Measurements from ENCODE around the gene CLEC18B.

CLEC18B gene

GRCh38 chr16:74451951-74452758, 30.9 kb upstream of the CLEC18B start:
- TF ChIP-seq EGR1 (IDR thresholded peaks at IDR 0.05) (no peak), REST (IDR thresholded peaks at IDR 0.05; ENCODE audit: low read depth) (no peak), YY1 (IDR thresholded peaks at IDR 0.05; ENCODE audit: low read depth) (no peak), TAF1 (IDR thresholded peaks at IDR 0.05; ENCODE audit: low read depth) (no peak), TCF12 (IDR thresholded peaks at IDR 0.05; ENCODE audit: low read depth) (no peak), CEBPB (IDR thresholded peaks at IDR 0.05) (no peak), NFIC (IDR thresholded peaks at IDR 0.05) (no peak), USF1 (IDR thresholded peaks at IDR 0.05) (no peak), TEAD4 (IDR thresholded peaks at IDR 0.05) (no peak), MAX (IDR thresholded peaks at IDR 0.05) (no peak), EP300 (IDR thresholded peaks at IDR 0.05; ENCODE audit: borderline replicate concordance) (no peak), RAD21 (IDR thresholded peaks at IDR 0.05; ENCODE audit: low read depth) (no peak), FOXM1 (IDR thresholded peaks at IDR 0.05; ENCODE audit: borderline replicate concordance, low read depth) (no peak), ZBTB7A (IDR thresholded peaks at IDR 0.05; ENCODE audit: low read depth) (no peak), CREB1 (IDR thresholded peaks at IDR 0.05; ENCODE audit: low read depth) (no peak)

GRCh38 chr16:74450967-74451760, 29.9 kb upstream of the CLEC18B start:
- TF ChIP-seq REST (IDR thresholded peaks at IDR 0.05; ENCODE audit: low read depth) (no peak), TCF12 (IDR thresholded peaks at IDR 0.05; ENCODE audit: low read depth) (no peak), EP300 (IDR thresholded peaks at IDR 0.05; ENCODE audit: borderline replicate concordance) (no peak), CEBPB (IDR thresholded peaks at IDR 0.05) (no peak), ZBTB7A (IDR thresholded peaks at IDR 0.05; ENCODE audit: low read depth) (no peak), MAX (IDR thresholded peaks at IDR 0.05) (no peak), NFIC (IDR thresholded peaks at IDR 0.05) (no peak), YY1 (IDR thresholded peaks at IDR 0.05; ENCODE audit: low read depth) (no peak), RAD21 (IDR thresholded peaks at IDR 0.05; ENCODE audit: low read depth) (no peak), FOXM1 (IDR thresholded peaks at IDR 0.05; ENCODE audit: borderline replicate concordance, low read depth) (no peak), TEAD4 (IDR thresholded peaks at IDR 0.05) (no peak), EGR1 (IDR thresholded peaks at IDR 0.05) (no peak), CREB1 (IDR thresholded peaks at IDR 0.05; ENCODE audit: low read depth) (no peak), USF1 (IDR thresholded peaks at IDR 0.05) (no peak), TAF1 (IDR thresholded peaks at IDR 0.05; ENCODE audit: low read depth) (no peak)

- TF ChIP-seq TEAD4 (IDR thresholded peaks at IDR 0.05) = no peak
- no peak for TF ChIP-seq EGR1 (IDR thresholded peaks at IDR 0.05)
- no peak for TF ChIP-seq EP300 (IDR thresholded peaks at IDR 0.05; ENCODE audit: borderline replicate concordance)
- no peak for TF ChIP-seq TAF1 (IDR thresholded peaks at IDR 0.05; ENCODE audit: low read depth)
- no peak for TF ChIP-seq FOXM1 (IDR thresholded peaks at IDR 0.05; ENCODE audit: borderline replicate concordance, low read depth)
Observed at GRCh38 chr16:74450236-74450635, 29.0 kb upstream of the CLEC18B start.

- TF ChIP-seq RAD21 (IDR thresholded peaks at IDR 0.05; ENCODE audit: low read depth) = no peak
- no peak for TF ChIP-seq NFIC (IDR thresholded peaks at IDR 0.05)
- no peak for TF ChIP-seq CREB1 (IDR thresholded peaks at IDR 0.05; ENCODE audit: low read depth)
- TF ChIP-seq YY1 (IDR thresholded peaks at IDR 0.05; ENCODE audit: low read depth) = no peak
- no peak for TF ChIP-seq CEBPB (IDR thresholded peaks at IDR 0.05)
- TF ChIP-seq USF1 (IDR thresholded peaks at IDR 0.05) = no peak
- TF ChIP-seq FOXM1 (IDR thresholded peaks at IDR 0.05; ENCODE audit: borderline replicate concordance, low read depth) = no peak
- TF ChIP-seq REST (IDR thresholded peaks at IDR 0.05; ENCODE audit: low read depth) = no peak
- no peak for TF ChIP-seq ZBTB7A (IDR thresholded peaks at IDR 0.05; ENCODE audit: low read depth)
- no peak for TF ChIP-seq EP300 (IDR thresholded peaks at IDR 0.05; ENCODE audit: borderline replicate concordance)
Observed at GRCh38 chr16:74449470-74449869, 28.2 kb upstream of the CLEC18B start.

Data from Ishikawa (cell line).